ENCODE results near the gene B2M. TPM values are rescaled to one million over a fixed set of nuclear protein-coding genes. Genes with fewer than 3 reads are reported as not detected.

Gene B2M
- total and polyA plus RNA-seq, 2 of the 8 experiments (the other 6 are each of a cell fraction or from before 2014, with no cell fraction given): 78.9 to 907 TPM

GRCh38 chr15:44676676-44677075, 34.6 kb upstream of the B2M start:
- H3K23ac ChIP-seq (ENCODE audit: insufficient read length): no peak overlapping the region
- no peak overlapping the region for H2AK5ac ChIP-seq (ENCODE audit: low read depth, low read length)
- H3K4me3 ChIP-seq (ENCODE audit: extremely low read depth in 1 of 4, insufficient read depth in 2 of 4, low read depth in 3 of 4, low read length in 4 of 4): no peak overlapping the region
- H4K5ac ChIP-seq (ENCODE audit: insufficient read length, low read depth, low read length): no peak overlapping the region
- no peaks in the 10 kb centered on the region for H3K79me1 ChIP-seq (ENCODE audit: low read depth, low read length)
- H3K14ac ChIP-seq (ENCODE audit: insufficient read length): no peak overlapping the region
- 87% methylated on average over 7 of the region's 7 CpGs; no CpG with 5 or more reads in 1 of the 2 experiments for WGBS, 2 experiments (ENCODE audit: extremely low coverage in 1 of 2, insufficient coverage in 1 of 2, insufficient read length in 1 of 2, insufficient replicate concordance in 2 of 2, low coverage in 1 of 2, low lambda C conversion rate in 2 of 2, missing lambda C conversion rate in 1 of 2)
- H4K91ac ChIP-seq (replicated peaks; ENCODE audit: insufficient read length, low read length): no peak overlapping the region
- DNase-seq (ENCODE audit: low read depth in 1 of 2, low spot score in 2 of 2) (no peak), FAIRE-seq (no peak)
- no peak overlapping the region for H2BK120ac ChIP-seq (replicated peaks; ENCODE audit: low read depth, low read length)
- H2AFZ ChIP-seq (ENCODE audit: low read length): 0 out of 2 replicates have a peak overlapping the region, but pooled peaks have one; percentile 10
- no peaks in the 10 kb centered on the region for H3K9me3 ChIP-seq (ENCODE audit: insufficient read depth in 2 of 2, low read depth in 1 of 2, low read length in 1 of 2)
- H3K27me3 ChIP-seq (replicated peaks in 1 of 4; ENCODE audit: control insufficient read depth in 3 of 4, extremely low read depth in 1 of 4, insufficient read depth in 3 of 4, low read length in 3 of 4): no peaks in the 10 kb centered on the region
- H2BK12ac ChIP-seq (ENCODE audit: low read depth, low read length): no peak overlapping the region
- H3K56ac ChIP-seq (replicated peaks; ENCODE audit: insufficient read length, low read depth, low read length): no peak overlapping the region
- H2BK5ac ChIP-seq (ENCODE audit: low read depth, low read length): no peak overlapping the region
- no peaks in the 10 kb centered on the region for H3K23me2 ChIP-seq (ENCODE audit: low read depth, low read length)
- H4K8ac ChIP-seq (ENCODE audit: extremely low read depth, insufficient read depth, low read length): no peak overlapping the region
- H3K4ac ChIP-seq (replicated peaks; ENCODE audit: insufficient read length, low read depth, low read length): no peak overlapping the region
- H3K79me2 ChIP-seq (ENCODE audit: control insufficient read depth in 1 of 2, insufficient read depth in 2 of 2, low read length in 2 of 2): no peaks in the 10 kb centered on the region
- no peak overlapping the region for H3K9ac ChIP-seq (replicated peaks in 1 of 4; ENCODE audit: extremely low read depth in 1 of 4, low read depth in 3 of 4, low read length in 3 of 4)
- no peak overlapping the region for H3K18ac ChIP-seq (ENCODE audit: extremely low read depth, low read length)
- CTCF ChIA-PET (ENCODE audit: partially characterized antibody): interaction anchor here (1.6 to 2.4 kb wide), 3 partner anchors 12 to 175 kb away, joined by 3 to 17 read pairs (median 7); partner anchors contain the start of genes SPG11 and TRIM69
- no peak overlapping the region for H3K27ac ChIP-seq (ENCODE audit: low read depth, low read length)
- POLR2A ChIA-PET (ENCODE audit: partially characterized antibody): interaction anchor here (1.5 to 1.7 kb wide), 2 partner anchors 10 to 13 kb away, joined by 5 to 6 read pairs; partner anchors contain the start of gene SPG11
- no peaks in the 10 kb centered on the region for H3K36me3 ChIP-seq (ENCODE audit: control insufficient read depth in 2 of 4, insufficient read depth in 4 of 4, low read length in 3 of 4)
- H3K4me2 ChIP-seq (ENCODE audit: insufficient read depth in 1 of 2, low read depth in 2 of 2, low read length in 2 of 2): no peak overlapping the region
- H2BK20ac ChIP-seq (ENCODE audit: low read length): no peak overlapping the region
- H3K4me1 ChIP-seq (replicated peaks in 1 of 4; ENCODE audit: control insufficient read depth in 3 of 4, insufficient read depth in 4 of 4, low read length in 3 of 4): no peaks in the 10 kb centered on the region
- no peaks in the 10 kb centered on the region for H4K20me1 ChIP-seq (replicated peaks in 1 of 2; ENCODE audit: control insufficient read depth in 1 of 2, insufficient read depth in 2 of 2, low read length in 2 of 2)
- no peak overlapping the region; the same call in 1 of the 2 replicates for H2BK15ac ChIP-seq (ENCODE audit: low read length)
- no peak for TF ChIP-seq TEAD4 (IDR thresholded peaks at IDR 0.05; ENCODE audit: low read depth, low read length)
- TF ChIP-seq GABPA (IDR thresholded peaks at IDR 0.05; ENCODE audit: borderline replicate concordance, insufficient read depth, low read length): no peak
- TF ChIP-seq CTCF (IDR thresholded peaks at IDR 0.05; ENCODE audit: control extremely low read depth in 1 of 3, insufficient read depth in 1 of 3, low read depth in 1 of 3, low read length in 3 of 3): no peak
- no peak for TF ChIP-seq CEBPB (IDR thresholded peaks at IDR 0.05; ENCODE audit: low read depth, low read length)
- no peak for TF ChIP-seq RBBP5 (IDR thresholded peaks at IDR 0.05; ENCODE audit: borderline replicate concordance, low read depth, low read length)
- TF ChIP-seq CBX8 (IDR thresholded peaks at IDR 0.05; ENCODE audit: borderline replicate concordance, low read depth, low read length): no peak
- TF ChIP-seq HDAC2 (IDR thresholded peaks at IDR 0.05; ENCODE audit: borderline replicate concordance in 1 of 2, low read depth in 2 of 2, low read length in 2 of 2): no peak
- TF ChIP-seq SUZ12 (IDR thresholded peaks at IDR 0.05; ENCODE audit: low read length): no peak
- no peak for TF ChIP-seq TCF12 (IDR thresholded peaks at IDR 0.05; ENCODE audit: low read depth, low read length)
- TF ChIP-seq SP1 (IDR thresholded peaks at IDR 0.05; ENCODE audit: low read depth, low read length): no peak
- TF ChIP-seq RAD21 (IDR thresholded peaks at IDR 0.05 in 1 of 2, conservative IDR thresholded peaks at IDR 0.05 in 1 of 2; ENCODE audit: low read depth in 2 of 2, low read length in 2 of 2): no peak

Measured in H1 (cell line).